Heart left ventricle (tissue), 16 donors: Measurements from ENCODE around the gene HCAR3. TPM values are rescaled to one million over a fixed set of nuclear protein-coding genes. Genes with fewer than 3 reads are reported as not detected.
"Not testable (repeated sequence)": the region's sequence is repeated elsewhere in the genome, so short reads cannot be mapped to it uniquely, and the experiment has no call there.

Source experiments
- ATAC-seq, 4 donors: fragments of 200-7000 bp; cut with Tn5 transposase; one replicate each; pipeline ENCODE4 v1.9.1; 2020 to 2022; ENCODE audit warnings: moderate library complexity in 4 of 4, mild to moderate bottlenecking in 3 of 4, moderate number of reproducible peaks in 1 of 4
- DNase-seq, 5 donors: peaks; one replicate each; pipeline ENCODE4 v3.0.0-alpha.2; 2020
- H3K27ac ChIP-seq, 12 donors: fragments of 200-600 bp; sonication (generic) in 4 of 12; one replicate each; pipeline versions ENCODE4 v1.5.0 to v1.8.0; 2016 to 2022; ENCODE audit warnings: mild to moderate bottlenecking in 2 of 12
- H3K27me3 ChIP-seq, 9 donors: fragments of 200-600 bp; sonication (generic) in 2 of 9; one replicate each; pipeline versions ENCODE4 v1.5.1 to v1.8.0; 2016 to 2022; ENCODE audit warnings: mild to moderate bottlenecking in 3 of 9
- H3K36me3 ChIP-seq, 9 donors: fragments of 200-600 bp; sonication (generic) in 2 of 9; one replicate each; pipeline versions ENCODE4 v1.5.0 to v1.8.0; 2018 to 2022; ENCODE audit warnings: mild to moderate bottlenecking in 2 of 9
- H3K4me1 ChIP-seq, 12 donors: fragments of 200-600 bp; sonication (generic) in 4 of 12; one replicate each; pipeline versions ENCODE4 v1.5.0 to v1.8.0; 2016 to 2022; ENCODE audit warnings: mild to moderate bottlenecking in 3 of 12
- H3K4me3 ChIP-seq, 12 donors: fragments of 200-600 bp; sonication (generic) in 4 of 12; one replicate each; pipeline versions ENCODE4 v1.5.0 to v1.8.0; 2017 to 2022; ENCODE audit warnings: mild to moderate bottlenecking in 9 of 12, moderate library complexity in 4 of 12
- H3K9me3 ChIP-seq, 12 donors: fragments of 200-600 bp; sonication (generic) in 4 of 12; one replicate each; pipeline versions ENCODE4 v1.5.0 to v1.8.0; 2016 to 2022; ENCODE audit warnings: mild to moderate bottlenecking in 1 of 12
- CTCF ChIP-seq, 12 donors: fragments of 200-600 bp; sonication (generic) in 4 of 12; IDR thresholded peaks; one replicate each; pipeline versions ENCODE4 v1.5.0 to v1.8.0; 2018 to 2022; ENCODE audit warnings: antibody characterized with exemption in 12 of 12, mild to moderate bottlenecking in 5 of 12
- POLR2A ChIP-seq, 2 donors: fragments of 450-650 bp; IDR thresholded peaks; one replicate each; pipeline ENCODE4 v1.6.1; 2017; ENCODE audit warnings: antibody characterized with exemption in 2 of 2, mild to moderate bottlenecking in 2 of 2, moderate library complexity in 2 of 2
- WGBS, 4 donors: extraction: QIAGEN DNeasy Blood & Tissue Kit in 2 of 4; methylation state at CpG; one replicate each; pipeline versions ENCODE4 v1.1.5 to v1.1.7; 2013 to 2018; 5-methylcytosine and 5-hydroxymethylcytosine counted together
- intact Hi-C, 10 donors: fragments of 100-400 bp; cut with DNase I; formaldehyde crosslinking; loops; one replicate each; pipeline versions ENCODE4 v1.11.1 to v1.14.2; 2022
- polyA plus RNA-seq, 2 donors: library from polyadenylated mRNA; stranded (reverse); fragments of 200-250 nt; gene quantifications; one replicate each; pipeline ENCODE4 v1.2.3, GENCODE V29; 2013
- total RNA-seq, 9 donors: library from RNA; depleted of rRNA in 2 of 9; stranded (reverse); fragments of >200 nt in 2 of 9; fragmentation: NEBNext Ultra II Directional in 3 of 9; extraction: Animal tissue kit (Norgen Biotek cat#: 25700) in 3 of 9; gene quantifications; one replicate each; pipeline versions ENCODE4 v1.1.0 to v1.2.4, GENCODE V29; 2016 to 2023
- donor health status: ischemic (EF 13 %, LVEDD 7.1; RV severe dilation, severe dysfunction).
- donor health status: healthy with polysubstance abuse.
- donor health status: DM: no; HTN: yes; CAD: no.
- donor health status: DM: no; HTN: no; CAD: no.
- donor health status: ischemic (EF 25% LVEDD 6.9; RV normal size, moderate dysfunction).
- donor health status: ischemic (EF 25% LVEDD 5.7; RV mildly dilated, moderate dysfunction).
- donor health status: healthy.
- donor health status: DM: yes; HTN: yes; CAD: no.
- donor health status: ischemic (EF 35%, LVEDD 5.7; RV mildly dilated, moderate dysfunction).
- donor health status: nonischemic (EF 11% LVEDD 7.7; RV severe dilation, severe dysfunction).
- donor health status: DM: yes; HTN: yes; CAD: no.
- donor health status: PGD.
- donor health status: ischemic (EF 29% LVEDD 5.4; RV normal size, mild dysfunction).
- donor health status: nonischemic (EF 23%, LVEDD 6.1; RV moderate dilation, normal function).

The HCAR3 gene
- total and polyA plus RNA-seq, 11 donors = 0.10 to 1.1 (median 0.26) TPM; not detected in 5

- H3K27me3 ChIP-seq = no peaks in the 10 kb centered on the region
- TF ChIP-seq POLR2A (IDR thresholded peaks at IDR 0.05) = no peak
- no peak for TF ChIP-seq CTCF (IDR thresholded peaks at IDR 0.05)
- no peaks in the 10 kb centered on the region for H3K36me3 ChIP-seq
- ATAC-seq (no peak), DNase-seq (no peak)
- 75 to 83% (median 82%) methylated on average over 11 of the region's 11 CpGs for WGBS, 4 donors
- peaks cover 0 to 29% (median 0%) of the 10 kb centered on the region in 12 donors for H3K4me1 ChIP-seq
- no peaks in the 10 kb centered on the region for H3K9me3 ChIP-seq
- intact Hi-C loops = no loop called here
- H3K27ac ChIP-seq = no peak overlapping the region
- no peak overlapping the region for H3K4me3 ChIP-seq
These were observed 4.5 kb upstream of the HCAR3 start for GRCh38 chr12:122721057-122721545.

- ATAC-seq, H3K4me3 ChIP-seq, H3K27ac ChIP-seq, H3K36me3 ChIP-seq, H3K27me3 ChIP-seq, H3K9me3 ChIP-seq, DNase-seq, H3K4me1 ChIP-seq, intact Hi-C loops: not testable (repeated sequence)
- WGBS, 4 donors = 81 to 89% (median 85%) methylated on average over 6 of the region's 6 CpGs
These were observed 1.4 kb downstream of the HCAR3 start for GRCh38 chr12:122715211-122715610.

- intact Hi-C loops, H3K36me3 ChIP-seq, H3K4me3 ChIP-seq, H3K9me3 ChIP-seq, H3K27ac ChIP-seq, H3K4me1 ChIP-seq, DNase-seq, H3K27me3 ChIP-seq: not testable (repeated sequence)
- peak in 2 of 4 donors; percentile 20 to 60 for ATAC-seq
- WGBS, 4 donors = 48 to 65% (median 57%) methylated on average over 3 to 4 of the region's 10 CpGs
These were observed 3.0 kb downstream of the HCAR3 start for GRCh38 chr12:122713491-122714188.

GRCh38 chr12:122711266-122711665 lies 5.3 kb downstream of the HCAR3 start:
- H3K27me3 ChIP-seq, intact Hi-C loops, DNase-seq, H3K4me1 ChIP-seq, H3K36me3 ChIP-seq, H3K9me3 ChIP-seq, ATAC-seq, H3K27ac ChIP-seq, H3K4me3 ChIP-seq: not testable (repeated sequence)
- WGBS, 4 donors = 57 to 79% (median 74%) methylated on average over 1 of the region's 1 CpG

GRCh38 chr12:122710341-122710740 lies 6.3 kb downstream of the HCAR3 start:
- ATAC-seq, DNase-seq, H3K27me3 ChIP-seq, H3K9me3 ChIP-seq, intact Hi-C loops, H3K36me3 ChIP-seq, H3K4me3 ChIP-seq, H3K27ac ChIP-seq, H3K4me1 ChIP-seq: not testable (repeated sequence)
- WGBS, 4 donors = 68 to 81% (median 75%) methylated on average over 2 of the region's 2 CpGs

- ATAC-seq, H3K36me3 ChIP-seq, H3K27me3 ChIP-seq, H3K4me3 ChIP-seq, H3K9me3 ChIP-seq, intact Hi-C loops, DNase-seq, H3K4me1 ChIP-seq, H3K27ac ChIP-seq: not testable (repeated sequence)
- no CpG with 5 or more reads among the region's 3 CpGs for WGBS, 4 donors
These were observed 7.3 kb downstream of the HCAR3 start for GRCh38 chr12:122709287-122709686.

- H3K36me3 ChIP-seq, H3K27ac ChIP-seq, ATAC-seq, DNase-seq, H3K4me3 ChIP-seq, H3K27me3 ChIP-seq, H3K4me1 ChIP-seq, H3K9me3 ChIP-seq, intact Hi-C loops: not testable (repeated sequence)
- 84 to 92% (median 90%) methylated on average over 3 of the region's 3 CpGs for WGBS, 4 donors
These were observed 12.8 kb downstream of the HCAR3 start for GRCh38 chr12:122703841-122704240.

- 87 to 90% (median 88%) methylated on average over 22 of the region's 22 CpGs for WGBS, 4 donors
- ATAC-seq (peak in 1 of 4 donors; percentile 63), DNase-seq (peak in 1 of 5 donors; percentile 25)
- H3K4me3 ChIP-seq, H3K27me3 ChIP-seq, H3K9me3 ChIP-seq, intact Hi-C loops, H3K4me1 ChIP-seq, H3K27ac ChIP-seq, H3K36me3 ChIP-seq: not testable (repeated sequence)
These were observed 13.6 kb downstream of the HCAR3 start, which contains the start of gene HCAR2 for GRCh38 chr12:122702890-122703611. HCAR2 (minus strand) TSS chr12:122703357; CDS start chr12:122703283, 74 bp downstream.

GRCh38 chr12:122701481-122701880 lies 15.1 kb downstream of the HCAR3 start:
- H3K4me3 ChIP-seq, H3K4me1 ChIP-seq, ATAC-seq, intact Hi-C loops, H3K9me3 ChIP-seq, H3K36me3 ChIP-seq, DNase-seq, H3K27me3 ChIP-seq, H3K27ac ChIP-seq: not testable (repeated sequence)
- WGBS, 4 donors = 53 to 63% (median 60%) methylated on average over 4 of the region's 4 CpGs
